Measurements from ENCODE around the gene MANBA.
A peak's percentile ranks its signal among the peaks of the same experiment; 100 is the strongest.

Gene MANBA

GRCh38 chr4:102598086-102598761 is 162.5 kb downstream of the MANBA start:
- H3K9me3 ChIP-seq (ENCODE audit: severe bottlenecking): no peaks in the 10 kb centered on the region
- no peaks in the 10 kb centered on the region for H3K27me3 ChIP-seq (ENCODE audit: insufficient read depth, poor library complexity, severe bottlenecking)
- peaks cover 25% of the 10 kb centered on the region for H3K4me1 ChIP-seq (ENCODE audit: insufficient read depth, poor library complexity, severe bottlenecking)
- no peak for TF ChIP-seq CTCF (IDR thresholded peaks at IDR 0.05; ENCODE audit: poor library complexity, severe bottlenecking)
- DNase-seq (ENCODE audit: low spot score) (no peak), ATAC-seq (ENCODE audit: low read depth) (no peak)
- H3K36me3 ChIP-seq (ENCODE audit: low read depth): peaks cover 51% of the 10 kb centered on the region
- H3K4me3 ChIP-seq (ENCODE audit: severe bottlenecking): no peak overlapping the region
- no peak overlapping the region for H3K27ac ChIP-seq (ENCODE audit: poor library complexity, severe bottlenecking)

GRCh38 chr4:102596532-102596931 is 164.2 kb downstream of the MANBA start:
- no peak for DNase-seq (ENCODE audit: low spot score)
- peaks cover 25% of the 10 kb centered on the region for H3K4me1 ChIP-seq (ENCODE audit: insufficient read depth, poor library complexity, severe bottlenecking)
- H3K27me3 ChIP-seq (ENCODE audit: insufficient read depth, poor library complexity, severe bottlenecking): no peaks in the 10 kb centered on the region
- no peaks in the 10 kb centered on the region for H3K9me3 ChIP-seq (ENCODE audit: severe bottlenecking)
- ATAC-seq (ENCODE audit: low read depth): no peak
- TF ChIP-seq CTCF (IDR thresholded peaks at IDR 0.05; ENCODE audit: poor library complexity, severe bottlenecking): no peak
- H3K36me3 ChIP-seq (ENCODE audit: low read depth): peaks cover 51% of the 10 kb centered on the region
- no peak overlapping the region for H3K27ac ChIP-seq (ENCODE audit: poor library complexity, severe bottlenecking)
- no peak overlapping the region for H3K4me3 ChIP-seq (ENCODE audit: severe bottlenecking)

- ATAC-seq (ENCODE audit: low read depth) (peak; percentile 67), DNase-seq (ENCODE audit: low spot score) (no peak)
- peaks cover 16% of the 10 kb centered on the region for H3K4me1 ChIP-seq (ENCODE audit: insufficient read depth, poor library complexity, severe bottlenecking)
- no peaks in the 10 kb centered on the region for H3K27me3 ChIP-seq (ENCODE audit: insufficient read depth, poor library complexity, severe bottlenecking)
- peak overlapping the region; percentile 28 for H3K27ac ChIP-seq (ENCODE audit: poor library complexity, severe bottlenecking)
- H3K36me3 ChIP-seq (ENCODE audit: low read depth): peaks cover 40% of the 10 kb centered on the region
- H3K4me3 ChIP-seq (ENCODE audit: severe bottlenecking): no peak overlapping the region
- H3K9me3 ChIP-seq (ENCODE audit: severe bottlenecking): no peaks in the 10 kb centered on the region
- no peak for TF ChIP-seq CTCF (IDR thresholded peaks at IDR 0.05; ENCODE audit: poor library complexity, severe bottlenecking)
Measured at GRCh38 chr4:102594000-102594399, 166.8 kb downstream of the MANBA start.

GRCh38 chr4:102593147-102593546 is 167.6 kb downstream of the MANBA start:
- TF ChIP-seq CTCF (IDR thresholded peaks at IDR 0.05; ENCODE audit: poor library complexity, severe bottlenecking): no peak
- peaks cover 32% of the 10 kb centered on the region for H3K36me3 ChIP-seq (ENCODE audit: low read depth)

GRCh38 chr4:102592256-102592655 is 168.5 kb downstream of the MANBA start:
- no peak for TF ChIP-seq CTCF (IDR thresholded peaks at IDR 0.05; ENCODE audit: poor library complexity, severe bottlenecking)
- H3K9me3 ChIP-seq (ENCODE audit: severe bottlenecking): no peaks in the 10 kb centered on the region
- DNase-seq (ENCODE audit: low spot score) (no peak), ATAC-seq (ENCODE audit: low read depth) (no peak)
- peaks cover 25% of the 10 kb centered on the region for H3K36me3 ChIP-seq (ENCODE audit: low read depth)
- peaks cover 10% of the 10 kb centered on the region for H3K4me1 ChIP-seq (ENCODE audit: insufficient read depth, poor library complexity, severe bottlenecking)
- no peaks in the 10 kb centered on the region for H3K27me3 ChIP-seq (ENCODE audit: insufficient read depth, poor library complexity, severe bottlenecking)
- no peak overlapping the region for H3K4me3 ChIP-seq (ENCODE audit: severe bottlenecking)
- H3K27ac ChIP-seq (ENCODE audit: poor library complexity, severe bottlenecking): no peak overlapping the region

More at GRCh38 chr4:102593147-102593546, 167.6 kb downstream of the MANBA start:
- DNase-seq (ENCODE audit: low spot score) (no peak), ATAC-seq (ENCODE audit: low read depth) (no peak)
- Histone ChIP-seq H3K27ac (ENCODE audit: poor library complexity, severe bottlenecking) (no peak overlapping the region), H3K4me3 (ENCODE audit: severe bottlenecking) (no peak overlapping the region), H3K9me3 (ENCODE audit: severe bottlenecking) (no peaks in the 10 kb centered on the region), H3K27me3 (ENCODE audit: insufficient read depth, poor library complexity, severe bottlenecking) (no peaks in the 10 kb centered on the region), H3K4me1 (ENCODE audit: insufficient read depth, poor library complexity, severe bottlenecking) (peaks cover 10% of the 10 kb centered on the region)

Data from RWPE2 (cell line).